HEK293 (cell line): Measurements from ENCODE around the gene CDC14B.

Source experiments
- CTCF ChIA-PET: fragments of 350-600 bp; formaldehyde crosslinking; extraction: SDS; loops from one replicate; lab custom pipeline; 2021; ENCODE audit warnings: antibody characterized with exemption; lab: Yijun Ruan, JAX
- POLR2A ChIA-PET: fragments of 300-600 bp; formaldehyde crosslinking; extraction: SDS; loops from one replicate; lab custom pipeline; 2020; ENCODE audit warnings: antibody characterized with exemption, inconsistent platforms; lab: Yijun Ruan, JAX
- H3K27ac ChIP-seq: fragments of 200-500 bp; sonication (Bioruptor generic); 2 replicates; pipeline ENCODE4 v1.5.1; 2014; ENCODE audit warnings: low read depth, low read length, control low read depth, inconsistent platforms; ENCODE audit errors: extremely low read depth
- H3K36me3 ChIP-seq, 2 experiments: fragments of 200-500 bp in 1 of 2; sonication (Bioruptor generic) in 1 of 2; 1 replicate in 1 of 2; 2 replicates in 1 of 2; pipeline ENCODE4 v1.5.1; 2014 to 2017; ENCODE audit warnings: inconsistent platforms in 2 of 2, low read length in 2 of 2; ENCODE audit not compliant: control insufficient read depth in 2 of 2, insufficient read depth in 1 of 2
- H3K4me1 ChIP-seq: fragments of 200-500 bp; sonication (Bioruptor generic); 2 replicates; pipeline ENCODE4 v1.5.1; 2014; ENCODE audit warnings: mild to moderate bottlenecking, low read length, inconsistent platforms; ENCODE audit not compliant: control insufficient read depth, insufficient read depth
- H3K4me3 ChIP-seq: 2 replicates; pipeline ENCODE4 v1.5.1; 2011; ENCODE audit warnings: low read depth, mild to moderate bottlenecking, control low read depth, low read length, moderate library complexity
- H3K9me3 ChIP-seq: fragments of 200-500 bp; sonication (Bioruptor generic); 2 replicates; pipeline ENCODE4 v1.5.1; 2014; ENCODE audit warnings: low read depth, low read length, inconsistent platforms; ENCODE audit not compliant: control insufficient read depth, insufficient read depth
- BCL11A ChIP-seq: fragments of 450-650 bp; formaldehyde crosslinking; IDR thresholded peaks from 2 replicates; pipeline ENCODE4 v1.5.1; 2016; ENCODE audit warnings: low read depth, missing biosample characterization, missing genetic modification characterization
- GFI1B ChIP-seq: fragments of 450-650 bp; formaldehyde crosslinking; IDR thresholded peaks from 2 replicates; pipeline ENCODE4 v1.5.1; 2016; ENCODE audit warnings: missing biosample characterization, missing genetic modification characterization
- OSR2 ChIP-seq: fragments of 450-650 bp; formaldehyde crosslinking; IDR thresholded peaks from 2 replicates; pipeline ENCODE4 v1.5.1; 2016; ENCODE audit warnings: missing biosample characterization, missing genetic modification characterization
- ZBTB1 ChIP-seq: fragments of 450-650 bp; formaldehyde crosslinking; IDR thresholded peaks from 2 replicates; pipeline ENCODE4 v1.5.1; 2016; ENCODE audit warnings: missing biosample characterization, missing genetic modification characterization
- ZBTB7A ChIP-seq: fragments of 450-650 bp; formaldehyde crosslinking; IDR thresholded peaks from 2 replicates; pipeline ENCODE4 v1.5.1; 2016; ENCODE audit warnings: low read depth, missing biosample characterization, missing genetic modification characterization
- ZFP37 ChIP-seq: fragments of 450-650 bp; formaldehyde crosslinking; IDR thresholded peaks from 2 replicates; pipeline ENCODE4 v1.5.1; 2016; ENCODE audit warnings: missing biosample characterization, missing genetic modification characterization
- ZNF324 ChIP-seq: fragments of 450-650 bp; formaldehyde crosslinking; IDR thresholded peaks from 2 replicates; pipeline ENCODE4 v1.5.1; 2016; ENCODE audit warnings: missing biosample characterization, missing genetic modification characterization
- ZNF544 ChIP-seq: fragments of 450-650 bp; formaldehyde crosslinking; IDR thresholded peaks from 2 replicates; pipeline ENCODE4 v1.5.0; 2017; ENCODE audit warnings: missing biosample characterization, missing genetic modification characterization
- ZNF548 ChIP-seq: fragments of 450-650 bp; formaldehyde crosslinking; IDR thresholded peaks from 2 replicates; pipeline ENCODE4 v1.5.1; 2016; ENCODE audit warnings: missing biosample characterization, missing genetic modification characterization
- ZNF600 ChIP-seq: fragments of 450-650 bp; formaldehyde crosslinking; IDR thresholded peaks from 2 replicates; pipeline ENCODE4 v1.5.1; 2016; ENCODE audit warnings: missing biosample characterization, missing genetic modification characterization
- ZNF621 ChIP-seq: fragments of 450-650 bp; formaldehyde crosslinking; IDR thresholded peaks from 2 replicates; pipeline ENCODE4 v1.5.1; 2017; ENCODE audit warnings: missing biosample characterization, missing genetic modification characterization
- ZSCAN30 ChIP-seq: fragments of 450-650 bp; IDR thresholded peaks from 2 replicates; pipeline ENCODE4 v1.5.1; 2018; ENCODE audit warnings: missing biosample characterization, mild to moderate bottlenecking, missing genetic modification characterization, moderate library complexity
- TF ChIP-seq, protein P1 (sequence below): sonication (generic); formaldehyde crosslinking; IDR thresholded peaks from 2 replicates; pipeline ENCODE4 v1.8.1; 2022; ENCODE audit warnings: mild to moderate bottlenecking, moderate library complexity, missing genetic modification reagents
- TF ChIP-seq, protein P2 (sequence below): fragments of 450-650 bp; formaldehyde crosslinking; IDR thresholded peaks from 2 replicates; pipeline ENCODE4 v1.5.1; 2017; ENCODE audit warnings: missing biosample characterization, missing genetic modification characterization
- TF ChIP-seq, protein P3 (sequence below): fragments of 450-650 bp; formaldehyde crosslinking; IDR thresholded peaks from 2 replicates; pipeline ENCODE4 v1.5.1; 2016; ENCODE audit warnings: missing biosample characterization, missing genetic modification characterization
- TF ChIP-seq, protein P4 (sequence below): IDR thresholded peaks from 2 replicates; pipeline ENCODE4 v1.6.1; 2011; ENCODE audit warnings: mild to moderate bottlenecking, low read depth, low read length, borderline replicate concordance
- TF ChIP-seq, protein P5 (sequence below): fragments of 450-650 bp; formaldehyde crosslinking; IDR thresholded peaks from 2 replicates; pipeline ENCODE4 v1.5.1; 2016; ENCODE audit warnings: missing biosample characterization, missing genetic modification characterization
- TF ChIP-seq, protein P6 (sequence below): fragments of 450-650 bp; formaldehyde crosslinking; IDR thresholded peaks from 2 replicates; pipeline ENCODE4 v1.5.1; 2016; ENCODE audit warnings: missing biosample characterization, missing genetic modification characterization

The CDC14B gene

DNA sequence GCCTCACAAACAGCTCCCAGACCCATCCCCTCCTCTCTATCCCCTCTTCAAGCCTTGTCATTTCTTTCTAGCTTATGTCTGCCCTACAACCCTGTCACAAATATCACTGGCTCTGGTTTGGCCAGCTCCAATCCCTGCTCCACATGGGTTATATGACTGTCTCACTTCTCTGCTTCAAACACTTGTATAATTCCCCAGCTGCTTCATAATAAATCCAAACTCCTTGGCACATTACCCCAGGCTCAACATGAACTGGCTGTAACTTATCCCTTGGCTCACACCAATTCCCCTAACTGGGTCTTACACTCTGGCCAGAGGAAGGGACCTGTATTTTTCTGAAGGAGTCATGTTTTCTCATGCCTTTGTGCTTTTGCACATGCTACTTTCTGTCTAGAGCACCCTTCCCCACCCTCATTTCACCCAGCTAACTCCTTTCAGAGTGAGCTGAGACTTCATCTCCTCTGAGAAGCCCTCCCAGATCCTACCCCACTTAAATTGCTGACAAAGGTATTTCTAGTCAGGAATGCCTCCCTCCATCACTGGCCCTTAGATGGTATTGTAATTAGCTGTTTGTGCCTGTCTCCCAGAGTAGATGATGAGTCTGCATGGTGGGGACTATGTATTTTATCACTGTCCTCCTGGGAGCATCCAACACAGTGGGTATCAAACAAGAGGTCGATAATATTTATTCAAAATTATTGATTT lies 30.1 kb upstream of the CDC14B start:
- H3K27ac ChIP-seq: no peak overlapping the region
- POLR2A ChIA-PET: no interaction called here
- CTCF ChIA-PET: interaction anchor here (0.6 to 1.3 kb wide), 2 partner anchors 140 to 1120 kb away, joined by 3 read pairs; no protein-coding TSS in a partner anchor
- no peak for TF ChIP-seq ZNF548 (tag by site-specific recombination)
- TF ChIP-seq ZBTB7A (tag by site-specific recombination): no peak
- TF ChIP-seq ZNF544 (tag by site-specific recombination): no peak
- TF ChIP-seq ZBTB1: no peak
- no peak for TF ChIP-seq ZNF621
- TF ChIP-seq, protein P1, sequence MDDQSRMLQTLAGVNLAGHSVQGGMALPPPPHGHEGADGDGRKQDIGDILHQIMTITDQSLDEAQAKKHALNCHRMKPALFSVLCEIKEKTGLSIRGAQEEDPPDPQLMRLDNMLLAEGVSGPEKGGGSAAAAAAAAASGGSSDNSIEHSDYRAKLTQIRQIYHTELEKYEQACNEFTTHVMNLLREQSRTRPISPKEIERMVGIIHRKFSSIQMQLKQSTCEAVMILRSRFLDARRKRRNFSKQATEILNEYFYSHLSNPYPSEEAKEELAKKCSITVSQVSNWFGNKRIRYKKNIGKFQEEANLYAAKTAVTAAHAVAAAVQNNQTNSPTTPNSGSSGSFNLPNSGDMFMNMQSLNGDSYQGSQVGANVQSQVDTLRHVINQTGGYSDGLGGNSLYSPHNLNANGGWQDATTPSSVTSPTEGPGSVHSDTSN: no peak
- TF ChIP-seq, protein P2, sequence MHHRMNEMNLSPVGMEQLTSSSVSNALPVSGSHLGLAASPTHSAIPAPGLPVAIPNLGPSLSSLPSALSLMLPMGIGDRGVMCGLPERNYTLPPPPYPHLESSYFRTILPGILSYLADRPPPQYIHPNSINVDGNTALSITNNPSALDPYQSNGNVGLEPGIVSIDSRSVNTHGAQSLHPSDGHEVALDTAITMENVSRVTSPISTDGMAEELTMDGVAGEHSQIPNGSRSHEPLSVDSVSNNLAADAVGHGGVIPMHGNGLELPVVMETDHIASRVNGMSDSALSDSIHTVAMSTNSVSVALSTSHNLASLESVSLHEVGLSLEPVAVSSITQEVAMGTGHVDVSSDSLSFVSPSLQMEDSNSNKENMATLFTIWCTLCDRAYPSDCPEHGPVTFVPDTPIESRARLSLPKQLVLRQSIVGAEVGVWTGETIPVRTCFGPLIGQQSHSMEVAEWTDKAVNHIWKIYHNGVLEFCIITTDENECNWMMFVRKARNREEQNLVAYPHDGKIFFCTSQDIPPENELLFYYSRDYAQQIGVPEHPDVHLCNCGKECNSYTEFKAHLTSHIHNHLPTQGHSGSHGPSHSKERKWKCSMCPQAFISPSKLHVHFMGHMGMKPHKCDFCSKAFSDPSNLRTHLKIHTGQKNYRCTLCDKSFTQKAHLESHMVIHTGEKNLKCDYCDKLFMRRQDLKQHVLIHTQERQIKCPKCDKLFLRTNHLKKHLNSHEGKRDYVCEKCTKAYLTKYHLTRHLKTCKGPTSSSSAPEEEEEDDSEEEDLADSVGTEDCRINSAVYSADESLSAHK: no peak
- TF ChIP-seq ZSCAN30: no peak
- no peak for TF ChIP-seq ZNF600 (tag by site-specific recombination)
- TF ChIP-seq OSR2 (tag by site-specific recombination): no peak
- TF ChIP-seq, protein P3, sequence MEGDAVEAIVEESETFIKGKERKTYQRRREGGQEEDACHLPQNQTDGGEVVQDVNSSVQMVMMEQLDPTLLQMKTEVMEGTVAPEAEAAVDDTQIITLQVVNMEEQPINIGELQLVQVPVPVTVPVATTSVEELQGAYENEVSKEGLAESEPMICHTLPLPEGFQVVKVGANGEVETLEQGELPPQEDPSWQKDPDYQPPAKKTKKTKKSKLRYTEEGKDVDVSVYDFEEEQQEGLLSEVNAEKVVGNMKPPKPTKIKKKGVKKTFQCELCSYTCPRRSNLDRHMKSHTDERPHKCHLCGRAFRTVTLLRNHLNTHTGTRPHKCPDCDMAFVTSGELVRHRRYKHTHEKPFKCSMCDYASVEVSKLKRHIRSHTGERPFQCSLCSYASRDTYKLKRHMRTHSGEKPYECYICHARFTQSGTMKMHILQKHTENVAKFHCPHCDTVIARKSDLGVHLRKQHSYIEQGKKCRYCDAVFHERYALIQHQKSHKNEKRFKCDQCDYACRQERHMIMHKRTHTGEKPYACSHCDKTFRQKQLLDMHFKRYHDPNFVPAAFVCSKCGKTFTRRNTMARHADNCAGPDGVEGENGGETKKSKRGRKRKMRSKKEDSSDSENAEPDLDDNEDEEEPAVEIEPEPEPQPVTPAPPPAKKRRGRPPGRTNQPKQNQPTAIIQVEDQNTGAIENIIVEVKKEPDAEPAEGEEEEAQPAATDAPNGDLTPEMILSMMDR: no peak
- TF ChIP-seq, protein P4, sequence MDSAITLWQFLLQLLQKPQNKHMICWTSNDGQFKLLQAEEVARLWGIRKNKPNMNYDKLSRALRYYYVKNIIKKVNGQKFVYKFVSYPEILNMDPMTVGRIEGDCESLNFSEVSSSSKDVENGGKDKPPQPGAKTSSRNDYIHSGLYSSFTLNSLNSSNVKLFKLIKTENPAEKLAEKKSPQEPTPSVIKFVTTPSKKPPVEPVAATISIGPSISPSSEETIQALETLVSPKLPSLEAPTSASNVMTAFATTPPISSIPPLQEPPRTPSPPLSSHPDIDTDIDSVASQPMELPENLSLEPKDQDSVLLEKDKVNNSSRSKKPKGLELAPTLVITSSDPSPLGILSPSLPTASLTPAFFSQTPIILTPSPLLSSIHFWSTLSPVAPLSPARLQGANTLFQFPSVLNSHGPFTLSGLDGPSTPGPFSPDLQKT: no peak
- no peak for TF ChIP-seq ZNF324
- TF ChIP-seq GFI1B (tag by site-specific recombination): no peak
- TF ChIP-seq, protein P5, sequence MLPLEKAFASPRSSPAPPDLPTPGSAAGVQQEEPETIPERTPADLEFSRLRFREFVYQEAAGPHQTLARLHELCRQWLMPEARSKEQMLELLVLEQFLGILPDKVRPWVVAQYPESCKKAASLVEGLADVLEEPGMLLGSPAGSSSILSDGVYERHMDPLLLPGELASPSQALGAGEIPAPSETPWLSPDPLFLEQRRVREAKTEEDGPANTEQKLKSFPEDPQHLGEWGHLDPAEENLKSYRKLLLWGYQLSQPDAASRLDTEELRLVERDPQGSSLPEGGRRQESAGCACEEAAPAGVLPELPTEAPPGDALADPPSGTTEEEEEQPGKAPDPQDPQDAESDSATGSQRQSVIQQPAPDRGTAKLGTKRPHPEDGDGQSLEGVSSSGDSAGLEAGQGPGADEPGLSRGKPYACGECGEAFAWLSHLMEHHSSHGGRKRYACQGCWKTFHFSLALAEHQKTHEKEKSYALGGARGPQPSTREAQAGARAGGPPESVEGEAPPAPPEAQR (tag by site-specific recombination): no peak
- no peak for TF ChIP-seq BCL11A (tag by site-specific recombination)
- TF ChIP-seq, protein P6, sequence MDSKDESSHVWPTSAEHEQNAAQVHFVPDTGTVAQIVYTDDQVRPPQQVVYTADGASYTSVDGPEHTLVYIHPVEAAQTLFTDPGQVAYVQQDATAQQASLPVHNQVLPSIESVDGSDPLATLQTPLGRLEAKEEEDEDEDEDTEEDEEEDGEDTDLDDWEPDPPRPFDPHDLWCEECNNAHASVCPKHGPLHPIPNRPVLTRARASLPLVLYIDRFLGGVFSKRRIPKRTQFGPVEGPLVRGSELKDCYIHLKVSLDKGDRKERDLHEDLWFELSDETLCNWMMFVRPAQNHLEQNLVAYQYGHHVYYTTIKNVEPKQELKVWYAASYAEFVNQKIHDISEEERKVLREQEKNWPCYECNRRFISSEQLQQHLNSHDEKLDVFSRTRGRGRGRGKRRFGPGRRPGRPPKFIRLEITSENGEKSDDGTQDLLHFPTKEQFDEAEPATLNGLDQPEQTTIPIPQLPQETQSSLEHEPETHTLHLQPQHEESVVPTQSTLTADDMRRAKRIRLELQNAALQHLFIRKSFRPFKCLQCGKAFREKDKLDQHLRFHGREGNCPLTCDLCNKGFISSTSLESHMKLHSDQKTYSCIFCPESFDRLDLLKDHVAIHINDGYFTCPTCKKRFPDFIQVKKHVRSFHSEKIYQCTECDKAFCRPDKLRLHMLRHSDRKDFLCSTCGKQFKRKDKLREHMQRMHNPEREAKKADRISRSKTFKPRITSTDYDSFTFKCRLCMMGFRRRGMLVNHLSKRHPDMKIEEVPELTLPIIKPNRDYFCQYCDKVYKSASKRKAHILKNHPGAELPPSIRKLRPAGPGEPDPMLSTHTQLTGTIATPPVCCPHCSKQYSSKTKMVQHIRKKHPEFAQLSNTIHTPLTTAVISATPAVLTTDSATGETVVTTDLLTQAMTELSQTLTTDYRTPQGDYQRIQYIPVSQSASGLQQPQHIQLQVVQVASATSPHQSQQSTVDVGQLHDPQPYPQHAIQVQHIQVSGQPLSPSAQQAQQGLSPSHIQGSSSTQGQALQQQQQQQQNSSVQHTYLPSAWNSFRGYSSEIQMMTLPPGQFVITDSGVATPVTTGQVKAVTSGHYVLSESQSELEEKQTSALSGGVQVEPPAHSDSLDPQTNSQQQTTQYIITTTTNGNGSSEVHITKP (tag by site-specific recombination): no peak
- TF ChIP-seq ZFP37: no peak
- H3K9me3 ChIP-seq: no peaks in the 10 kb centered on the region
- H3K4me3 ChIP-seq: no peak overlapping the region
- H3K4me1 ChIP-seq: no peaks in the 10 kb centered on the region
- peaks cover 18 to 49% of the 10 kb centered on the region in 2 experiments for H3K36me3 ChIP-seq
